Stimulated activated CD8-positive, alpha-beta memory T cell treated with anti-CD3 and anti-CD28 coated beads, Interleukin-7, amount 100 ng/mL, for 1 hour (primary cell): ENCODE data around the gene CALML6.
"Not testable (repeated sequence)": the region's sequence is repeated elsewhere in the genome, so short reads cannot be mapped to it uniquely, and the experiment has no call there.

Experiments
- DNase-seq, 2 donors: peaks; one replicate each; pipeline ENCODE4 v3.0.0-alpha.2; 2020; ENCODE audit warnings: low read depth in 2 of 2

Gene CALML6

GRCh38 chr1:1925437-1926345 is 10.6 kb downstream of the CALML6 start:
- no peak for DNase-seq

- DNase-seq, result no peak
Measured at GRCh38 chr1:1926346-1926811, 11.3 kb downstream of the CALML6 start.

DNA sequence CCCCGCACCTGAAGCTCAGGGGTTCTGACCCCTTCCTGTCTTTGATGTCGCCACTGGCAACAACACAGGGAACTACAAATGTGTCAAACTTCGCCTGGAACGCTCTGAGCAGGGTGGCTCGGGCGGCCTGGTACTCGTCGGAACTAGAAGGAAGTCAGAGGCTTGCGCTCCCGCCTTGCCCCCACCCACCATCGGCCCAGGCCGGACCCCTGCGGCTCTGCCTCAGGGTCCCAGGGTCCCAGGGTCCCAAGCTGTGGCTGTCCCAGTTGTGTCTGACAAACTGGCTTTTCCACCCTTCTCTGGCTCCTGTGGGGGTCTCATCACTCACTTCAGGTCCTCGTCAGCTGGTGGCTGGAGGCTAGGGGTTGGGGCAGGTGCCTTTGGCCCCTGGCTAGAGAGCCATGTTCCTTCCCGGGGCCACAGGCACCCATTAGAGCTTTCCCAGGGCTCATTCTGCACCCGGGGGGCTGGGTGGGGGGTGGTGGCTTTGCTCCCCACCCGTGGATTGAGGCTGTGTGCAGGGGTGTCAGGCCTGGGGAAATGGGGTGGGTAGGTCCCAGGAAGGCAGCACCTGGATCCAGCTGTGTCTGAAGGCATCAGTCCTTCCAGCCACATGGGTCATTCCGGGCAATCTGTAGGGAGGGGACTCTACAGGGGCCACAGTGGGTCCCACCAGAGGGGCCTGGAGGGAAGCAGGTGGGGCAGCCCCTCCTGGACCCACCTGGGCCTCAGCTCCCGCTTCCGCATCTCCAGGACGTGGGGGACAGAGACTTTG is 12.0 kb downstream of the CALML6 start:
- DNase-seq, result no peak

DNA sequence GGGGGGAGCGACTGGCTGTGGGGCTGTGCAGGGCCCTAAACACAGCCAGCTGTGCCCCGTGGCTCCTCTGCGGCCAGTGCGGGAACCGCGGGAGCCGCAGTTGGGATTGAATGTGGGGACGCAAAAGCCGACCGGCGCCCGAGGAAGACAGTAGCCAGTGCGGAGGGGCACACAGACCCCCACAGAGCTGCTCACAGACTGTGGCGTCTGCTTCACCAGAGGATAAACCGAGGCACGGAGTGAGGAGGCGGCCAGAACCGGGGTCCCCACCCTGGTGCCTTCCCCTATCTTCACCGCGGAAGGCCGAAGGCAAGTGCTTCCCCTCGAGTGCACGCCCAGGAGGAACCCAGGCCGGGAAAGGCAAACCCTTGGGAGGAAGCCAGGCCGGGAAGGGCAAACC is 12.7 kb downstream of the CALML6 start:
- DNase-seq, result no peak

DNA sequence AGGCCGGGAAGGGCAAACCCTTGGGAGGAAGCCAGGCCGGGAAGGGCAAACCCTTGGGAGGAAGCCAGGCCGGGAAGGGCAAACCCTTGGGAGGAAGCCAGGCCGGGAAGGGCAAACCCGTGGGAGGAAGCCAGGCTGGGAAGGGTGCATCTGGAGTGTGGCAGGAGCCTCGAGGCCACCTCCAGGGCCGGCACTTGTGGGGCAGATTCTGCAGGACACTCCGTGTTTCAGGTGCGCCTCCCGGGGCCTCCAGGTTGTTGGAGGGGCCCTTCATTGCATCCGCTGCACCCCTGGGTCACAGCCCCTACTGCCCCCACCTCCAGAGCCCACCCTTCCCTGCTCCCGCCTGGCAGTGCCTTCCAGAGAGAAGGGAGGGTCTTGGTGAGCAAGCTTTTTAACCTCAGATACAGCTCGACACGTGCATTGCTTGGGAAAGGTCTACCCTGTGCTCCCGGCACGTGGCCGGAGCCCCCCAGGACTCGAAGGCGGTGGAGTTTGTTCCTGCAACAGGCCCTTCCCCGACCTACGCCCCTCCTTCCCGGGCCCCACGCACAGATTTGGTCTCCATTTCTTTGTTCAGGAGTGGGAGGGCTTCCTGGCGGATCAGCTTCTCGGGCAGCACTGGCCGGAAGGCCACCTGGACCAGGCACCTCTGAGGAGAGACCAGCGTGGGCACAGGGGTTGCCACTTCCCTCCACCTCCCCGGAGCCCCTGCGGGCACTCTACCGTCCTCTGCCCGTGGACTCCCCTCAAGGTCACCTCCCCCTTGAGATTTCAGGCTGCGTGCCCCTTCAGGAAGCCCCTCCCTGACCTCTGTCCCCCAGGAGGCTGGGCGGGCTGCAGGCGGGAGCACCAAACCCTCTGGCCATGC is 13.4 kb downstream of the CALML6 start:
- DNase-seq, result no peak

DNA sequence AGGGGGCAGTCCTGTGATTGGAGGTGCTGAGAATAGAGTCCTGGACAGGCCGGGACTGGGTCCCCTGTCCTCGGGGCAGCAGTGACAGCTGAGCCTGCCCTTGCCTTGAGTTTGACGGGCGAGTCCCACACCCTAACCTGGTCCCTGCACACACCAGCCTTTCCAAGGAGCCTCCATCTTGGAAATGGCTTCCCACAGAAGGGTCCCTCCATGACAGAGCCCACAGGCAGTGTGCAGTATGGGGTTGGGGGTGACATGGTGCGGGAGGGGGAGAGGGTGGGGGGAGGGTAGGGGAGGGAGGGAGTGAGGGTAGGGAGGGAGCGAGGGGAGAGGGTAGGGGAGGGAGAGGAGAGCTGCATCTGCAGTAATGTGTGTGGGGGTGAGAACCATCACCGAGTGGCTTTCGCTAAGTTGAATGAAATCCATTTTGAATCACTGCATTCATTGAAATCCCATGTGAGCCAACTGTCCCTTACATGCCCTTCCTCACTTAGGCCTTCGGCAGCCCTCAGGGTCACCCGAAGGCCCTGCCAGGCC is 14.1 kb downstream of the CALML6 start:
- no peak for DNase-seq

DNA sequence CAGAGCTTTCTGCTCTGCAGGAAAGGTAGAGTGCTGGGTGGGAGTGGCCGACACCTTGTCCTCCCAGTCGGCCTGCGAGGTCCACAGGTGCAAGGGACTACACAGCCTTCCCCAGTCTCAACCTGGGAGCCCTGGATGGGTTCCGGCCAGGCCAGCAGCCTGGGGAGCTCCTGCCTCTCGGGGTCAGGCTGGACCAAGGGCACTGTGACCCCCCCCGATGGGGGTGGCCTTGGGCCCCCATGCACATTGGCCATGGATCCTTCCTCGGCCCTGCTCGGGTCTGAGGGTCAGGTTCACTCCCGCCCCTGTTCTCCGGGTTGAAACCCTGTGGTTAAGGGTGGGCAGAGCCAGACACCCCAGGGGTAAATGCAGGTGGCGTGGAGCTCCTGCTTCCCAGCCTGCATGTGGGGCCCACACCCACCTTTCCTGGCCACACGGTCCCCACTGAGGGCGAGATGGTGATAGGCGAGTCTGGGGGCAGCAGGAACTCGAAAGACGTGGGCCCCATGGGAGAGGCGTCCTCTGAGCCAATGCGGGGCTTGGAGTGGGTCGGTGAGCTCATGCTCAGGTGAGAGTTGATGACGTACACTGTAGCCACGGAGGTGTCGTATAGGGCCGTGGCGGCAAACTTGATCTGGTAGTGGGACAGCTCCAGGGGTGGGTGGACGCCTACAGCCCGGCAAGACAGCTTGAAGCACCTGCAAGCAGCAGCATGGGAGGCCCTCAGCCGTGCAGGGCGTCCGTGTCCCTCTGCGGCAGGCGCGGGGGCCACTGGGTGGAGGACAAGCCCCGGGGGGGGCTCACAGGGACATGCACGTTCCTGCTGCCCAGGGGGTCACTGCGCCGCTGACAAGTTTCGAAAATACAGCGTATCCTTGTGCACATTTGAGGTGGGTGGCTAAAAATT is 14.8 kb downstream of the CALML6 start:
- no peak for DNase-seq

GRCh38 chr1:1934848-1935247 is 19.8 kb downstream of the CALML6 start:
- not testable (repeated sequence) for DNase-seq

- no peak for DNase-seq
Measured at GRCh38 chr1:1937061-1937460, 22.0 kb downstream of the CALML6 start.

- DNase-seq, result no peak
Measured at GRCh38 chr1:1937549-1938275, 22.7 kb downstream of the CALML6 start.

GRCh38 chr1:1938276-1938573 is 23.2 kb downstream of the CALML6 start:
- DNase-seq, result no peak

- no peak for DNase-seq
Measured at GRCh38 chr1:1938613-1939295, 23.7 kb downstream of the CALML6 start.

- DNase-seq, result no peak
Measured at GRCh38 chr1:1939296-1940122, 24.4 kb downstream of the CALML6 start.

- no peak for DNase-seq
Measured at GRCh38 chr1:1940123-1940425, 25.0 kb downstream of the CALML6 start.

- no peak for DNase-seq
Measured at GRCh38 chr1:1941211-1941841, 26.3 kb downstream of the CALML6 start.

DNA sequence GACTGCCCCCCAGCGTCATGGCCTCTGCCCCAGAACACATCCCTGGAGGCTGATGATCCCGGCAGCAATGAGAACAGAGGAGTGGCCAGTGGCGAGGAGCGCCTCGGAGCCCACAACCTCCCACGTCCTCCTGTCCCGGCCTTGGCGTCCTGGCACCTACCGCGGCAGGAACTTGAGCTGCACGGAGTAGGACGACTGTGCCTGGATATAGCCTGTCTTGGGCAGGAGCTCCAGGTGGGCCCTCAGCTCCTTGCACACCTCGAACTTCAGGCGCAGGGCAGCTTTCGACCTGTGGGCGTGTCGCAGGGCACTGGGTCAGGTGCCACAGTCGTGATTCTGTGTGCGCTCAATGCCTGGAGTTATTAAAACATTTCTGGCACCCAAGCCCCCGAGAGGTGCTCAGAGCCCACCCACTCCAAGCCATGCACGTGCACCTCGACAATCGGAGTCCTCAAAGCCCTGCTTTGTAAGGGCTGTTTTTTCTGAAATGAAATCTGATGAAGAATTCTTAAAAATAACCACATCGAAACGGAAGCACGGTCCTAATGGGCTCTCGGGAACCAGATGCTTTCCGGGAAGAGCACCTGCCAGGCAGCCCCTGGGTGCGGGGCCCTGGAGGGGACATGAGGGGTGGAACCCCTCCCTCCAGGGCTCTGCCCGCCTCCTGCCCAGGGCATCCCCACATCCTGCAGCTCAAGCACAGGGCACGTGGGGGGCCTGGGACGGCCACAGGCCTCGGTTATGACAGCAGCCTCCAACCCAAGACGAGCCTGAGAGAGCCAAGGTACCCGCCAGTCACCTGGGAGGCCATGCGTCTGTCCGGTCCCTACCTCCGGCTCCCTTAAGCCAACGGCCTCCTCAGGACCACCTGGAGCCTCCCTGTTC is 27.1 kb downstream of the CALML6 start:
- DNase-seq, result no peak
